HG03571 (cell line): ENCODE data around the gene USP3.

ENCODE experiments used
- ATAC-seq: cut with Tn5 transposase; IDR thresholded peaks from one replicate; pipeline ENCODE4 v1.9.1; 2021; ENCODE audit not compliant: unreplicated experiment

The USP3 gene

DNA sequence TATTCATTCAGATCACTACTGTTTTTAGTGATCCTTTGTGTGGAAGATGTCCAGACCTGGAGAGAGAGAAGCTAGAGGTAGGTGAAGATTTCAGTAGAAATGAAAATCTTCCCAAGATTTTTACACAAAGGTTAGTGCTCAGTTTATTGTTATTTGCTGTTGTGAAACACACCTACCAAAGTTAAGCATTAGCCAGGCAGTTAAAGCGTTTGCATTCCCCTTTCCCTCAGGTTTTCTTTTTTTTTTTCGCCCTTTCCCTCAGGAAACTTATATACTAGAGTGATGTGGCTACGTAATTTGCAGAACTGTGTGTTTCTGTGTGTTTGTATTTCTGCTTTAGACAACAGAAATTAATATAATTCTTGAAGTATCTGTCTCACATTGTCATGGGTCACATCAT, 34.5 kb downstream of the USP3 start:
- ATAC-seq, result no peak

DNA sequence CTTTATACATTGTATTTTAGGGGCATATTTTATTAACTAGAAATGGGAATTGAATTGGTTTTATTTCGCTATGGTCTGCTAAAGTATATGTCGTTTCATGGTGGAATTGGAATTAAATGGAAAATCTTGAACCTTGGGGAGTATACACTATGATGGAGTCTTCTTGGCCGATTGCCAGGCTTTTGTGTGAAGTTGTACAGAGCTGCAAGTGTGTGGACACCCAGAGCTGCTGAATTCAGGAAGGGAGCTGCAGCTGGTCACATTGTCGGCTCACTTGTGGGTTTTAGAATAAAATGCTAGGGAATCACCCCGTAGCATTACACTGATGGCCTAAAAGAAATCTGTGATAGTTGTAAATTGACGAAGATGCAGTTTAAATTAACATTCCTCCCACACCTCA, 35.1 kb downstream of the USP3 start:
- no peak for ATAC-seq

DNA sequence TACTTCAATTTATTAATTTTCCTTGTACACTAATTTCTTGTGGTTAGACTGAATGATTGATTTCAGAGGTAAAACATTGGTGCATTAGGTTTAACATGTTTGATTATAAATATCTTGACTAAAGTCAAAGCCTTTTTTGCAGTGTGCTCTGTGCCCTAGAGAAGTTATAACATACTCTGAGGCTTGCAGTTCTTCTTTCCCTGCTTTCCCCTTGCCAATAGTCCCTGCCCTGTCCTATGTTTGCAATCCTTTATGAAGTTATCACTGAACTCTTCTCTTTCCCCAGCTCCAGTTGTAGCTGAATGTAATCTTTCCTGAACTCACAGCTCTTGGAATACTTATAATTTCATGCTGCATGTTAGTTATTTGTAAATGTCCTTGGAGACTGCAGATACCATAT, 35.6 kb downstream of the USP3 start:
- no peak for ATAC-seq

DNA sequence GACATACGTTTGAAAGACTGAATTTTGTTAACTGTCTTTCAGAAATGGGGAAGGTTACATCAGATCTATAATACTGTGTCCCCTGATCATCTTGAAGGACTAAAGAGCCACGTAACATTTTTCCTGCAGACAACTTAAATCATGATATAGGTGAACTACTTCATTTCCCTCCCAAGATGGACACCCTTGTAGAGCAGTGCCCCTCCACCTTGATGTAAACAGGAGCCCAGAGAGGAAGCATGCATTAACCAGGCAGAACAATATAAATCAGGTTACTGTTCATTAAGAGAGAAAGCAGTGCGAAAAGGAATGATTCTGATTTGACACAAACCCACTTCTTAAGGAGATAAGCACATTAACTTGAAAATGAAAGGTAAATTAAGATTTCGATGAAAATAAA, 36.1 kb downstream of the USP3 start:
- no peak for ATAC-seq

DNA sequence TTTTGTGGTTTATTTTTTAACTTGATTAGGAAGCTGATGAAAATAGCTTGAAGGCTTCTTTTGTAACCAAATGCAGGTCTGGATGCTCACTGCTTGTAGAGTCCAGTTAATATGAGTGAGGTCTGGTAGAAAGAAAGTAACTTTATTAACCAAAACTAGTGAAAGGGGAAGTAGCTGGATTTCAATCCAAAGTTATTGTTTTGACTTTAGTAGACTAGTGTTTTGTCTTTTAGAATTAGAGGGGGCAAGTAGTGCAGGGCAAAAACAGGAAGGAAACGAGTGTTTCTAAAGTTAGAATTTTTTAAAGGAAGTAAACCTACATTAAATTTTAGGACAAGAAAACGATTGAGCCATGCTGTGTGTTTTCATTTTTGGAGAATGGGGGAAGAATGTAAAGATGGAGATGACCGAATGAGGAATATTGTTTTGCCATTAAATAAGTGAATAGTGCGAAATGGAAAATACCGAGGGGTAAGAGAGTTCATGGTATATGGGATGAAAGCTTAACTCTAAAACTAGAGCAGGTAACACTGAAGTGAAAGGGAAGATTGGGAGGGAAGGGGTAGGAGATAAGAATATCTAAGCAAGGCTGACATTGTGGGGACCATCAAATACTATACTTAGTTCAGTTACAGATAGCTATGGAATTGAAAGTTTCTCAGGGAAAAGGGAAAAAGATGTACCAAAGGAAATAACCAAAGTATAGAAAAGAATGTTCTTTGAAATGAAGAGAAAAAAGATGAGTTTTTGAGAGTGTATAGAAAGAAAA, 40.0 kb downstream of the USP3 start:
- ATAC-seq, result no peak

DNA sequence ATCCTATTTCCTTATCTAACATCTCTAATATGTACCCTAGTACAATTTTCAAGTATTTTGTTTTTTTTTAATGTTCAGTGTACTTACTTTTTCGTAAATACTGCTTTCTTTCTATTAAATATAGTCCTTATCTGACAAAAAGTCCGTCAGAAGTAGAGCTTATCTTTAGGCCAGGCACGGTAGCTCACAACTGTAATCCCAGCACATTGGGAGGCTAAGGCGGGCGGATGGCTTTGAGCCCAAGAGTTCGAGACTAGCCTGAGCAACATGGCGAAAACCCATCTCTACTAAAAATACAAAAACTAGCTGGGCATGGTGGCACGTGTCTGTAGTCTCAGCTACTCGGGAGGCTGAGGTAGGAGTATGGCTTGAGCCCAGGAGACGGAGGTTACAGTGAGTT, 41.1 kb downstream of the USP3 start:
- ATAC-seq, result no peak

DNA sequence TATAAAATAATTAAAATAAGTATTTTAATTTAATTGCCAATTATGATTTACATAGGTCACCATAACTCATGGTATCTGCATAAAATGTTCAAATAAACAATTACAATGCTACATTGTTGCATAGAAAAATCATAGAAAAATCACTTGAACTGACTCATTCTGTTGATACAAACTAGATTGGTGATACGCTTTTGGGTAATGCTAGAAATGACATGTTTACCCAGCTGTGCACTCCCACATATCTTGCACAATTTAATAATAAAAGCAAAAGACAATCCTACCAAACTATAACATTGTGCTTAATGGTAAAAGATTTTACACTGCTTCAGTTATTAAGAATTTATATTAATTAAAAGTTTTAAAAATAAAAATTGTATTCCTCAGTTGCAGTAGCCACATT, 47.0 kb downstream of the USP3 start:
- no peak for ATAC-seq

DNA sequence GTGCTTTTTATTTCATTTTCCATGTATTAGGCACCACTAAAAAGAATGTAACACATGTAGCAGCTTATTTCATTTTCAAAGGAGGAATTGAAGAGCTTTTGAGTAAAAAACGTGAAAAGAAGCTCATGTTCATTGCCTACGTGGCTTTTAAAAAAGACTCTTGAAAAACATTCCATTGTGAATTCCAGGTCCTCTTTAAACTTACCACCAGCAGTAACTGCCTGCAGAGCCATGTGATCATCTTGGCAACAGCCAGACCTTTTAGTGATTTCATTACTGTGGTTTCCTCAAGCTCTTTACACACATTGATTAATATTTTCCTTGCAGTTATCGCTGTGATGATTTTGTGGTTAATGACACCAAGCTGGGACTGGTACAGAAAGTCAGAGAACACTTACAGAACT, 49.0 kb downstream of the USP3 start:
- ATAC-seq, result no peak

DNA sequence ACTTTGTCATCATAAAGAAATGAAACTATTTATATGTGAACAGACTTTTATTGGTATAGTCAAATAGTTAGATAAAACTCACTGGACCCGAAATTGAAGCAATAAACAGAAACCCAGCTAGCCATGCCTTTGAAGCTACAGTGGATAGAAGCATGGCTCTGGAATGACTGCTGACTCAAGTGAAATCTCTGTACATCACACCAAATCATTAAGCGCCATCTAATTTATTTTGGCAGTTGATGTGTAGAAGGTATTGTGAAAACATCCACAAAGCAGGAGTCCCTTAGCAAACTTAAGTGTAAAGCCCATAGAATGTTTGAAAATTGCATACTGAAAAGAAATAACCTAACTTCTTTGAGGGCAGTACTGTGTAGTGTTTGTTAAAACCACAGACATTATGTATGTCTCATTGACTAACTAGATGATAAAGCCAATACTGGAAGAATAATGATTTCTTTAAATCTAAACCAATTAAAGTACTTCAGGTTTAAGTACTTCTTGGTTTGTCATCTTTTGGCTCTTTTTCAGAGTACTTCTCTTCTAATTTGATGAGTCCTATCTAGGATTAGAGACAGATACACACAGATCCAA, 50.0 kb downstream of the USP3 start:
- no peak for ATAC-seq

DNA sequence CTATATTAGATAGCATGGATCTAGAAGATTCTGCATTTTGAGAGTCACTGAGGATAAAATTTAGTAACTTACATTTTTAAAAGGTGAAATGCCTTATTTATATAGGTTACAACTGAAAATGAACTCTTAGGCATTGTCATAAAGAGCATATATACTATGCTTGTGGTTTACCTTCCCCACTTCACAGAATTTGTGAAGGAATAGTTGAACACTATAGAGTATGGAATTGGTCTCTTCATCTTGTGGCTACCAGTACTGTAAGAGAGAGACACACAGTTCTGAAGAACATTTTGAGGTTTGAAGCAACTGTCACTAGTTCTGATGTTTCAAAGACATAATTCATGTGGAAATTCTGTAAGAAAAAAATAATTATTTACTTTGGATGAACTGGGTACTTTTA, 51.1 kb downstream of the USP3 start:
- ATAC-seq, result no peak

DNA sequence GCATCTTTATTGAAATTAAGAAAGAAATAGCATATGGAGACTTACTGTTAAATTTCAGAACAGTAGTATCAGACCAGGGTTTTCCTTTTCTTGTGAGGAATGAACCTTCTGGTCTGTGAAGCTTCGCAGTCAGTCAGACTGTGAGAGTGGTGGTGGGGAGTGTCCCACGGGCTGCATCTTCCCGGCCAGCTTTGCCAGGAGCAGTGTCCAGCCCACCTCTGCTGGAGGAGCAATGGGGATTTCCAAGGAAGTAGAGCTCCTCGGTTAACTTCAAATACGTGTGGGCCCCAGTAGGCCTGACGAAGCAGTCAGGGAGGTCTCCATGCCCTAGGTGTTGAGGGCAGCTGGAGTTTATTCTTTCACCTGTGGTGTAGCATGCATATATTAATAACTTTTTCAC, 51.9 kb downstream of the USP3 start:
- no peak for ATAC-seq

DNA sequence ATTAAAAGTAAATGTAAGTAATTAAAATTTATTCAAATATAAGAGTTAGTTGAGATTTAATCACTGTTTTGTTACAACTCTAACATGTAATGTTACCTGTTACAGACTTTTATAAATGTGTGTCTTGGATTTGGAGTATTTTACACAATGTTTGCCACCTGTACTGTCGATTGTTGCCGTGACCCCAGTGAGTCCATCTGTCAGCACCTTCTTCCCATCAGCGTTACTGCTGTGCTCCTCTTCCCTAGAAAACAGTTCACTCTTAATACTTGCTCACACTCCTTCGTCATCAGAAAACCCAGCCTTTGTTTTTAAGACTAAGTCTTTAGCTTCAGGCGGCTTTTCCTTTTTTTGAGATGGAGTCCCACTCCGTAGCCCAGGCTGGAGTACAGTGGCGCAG, 52.3 kb downstream of the USP3 start:
- ATAC-seq, result no peak

DNA sequence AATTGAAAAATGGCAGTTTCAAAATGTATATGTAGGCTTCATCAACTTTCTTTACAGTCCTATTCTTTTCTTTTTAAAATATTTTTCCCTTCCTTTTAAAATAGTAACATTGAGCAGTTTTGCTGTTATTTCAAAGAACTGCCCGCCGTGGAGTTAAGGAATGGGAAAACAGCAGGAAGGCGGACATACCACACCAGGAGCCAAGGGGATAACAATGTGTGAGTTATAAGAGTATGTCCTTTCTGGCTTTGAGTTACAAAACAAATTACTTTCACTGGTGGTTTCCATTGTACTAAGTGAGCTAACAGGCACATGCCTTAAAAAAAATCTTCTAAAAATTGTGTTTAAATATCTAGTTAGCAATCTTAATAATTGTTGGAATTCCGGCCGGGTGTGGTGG, 55.4 kb downstream of the USP3 start:
- no peak for ATAC-seq

DNA sequence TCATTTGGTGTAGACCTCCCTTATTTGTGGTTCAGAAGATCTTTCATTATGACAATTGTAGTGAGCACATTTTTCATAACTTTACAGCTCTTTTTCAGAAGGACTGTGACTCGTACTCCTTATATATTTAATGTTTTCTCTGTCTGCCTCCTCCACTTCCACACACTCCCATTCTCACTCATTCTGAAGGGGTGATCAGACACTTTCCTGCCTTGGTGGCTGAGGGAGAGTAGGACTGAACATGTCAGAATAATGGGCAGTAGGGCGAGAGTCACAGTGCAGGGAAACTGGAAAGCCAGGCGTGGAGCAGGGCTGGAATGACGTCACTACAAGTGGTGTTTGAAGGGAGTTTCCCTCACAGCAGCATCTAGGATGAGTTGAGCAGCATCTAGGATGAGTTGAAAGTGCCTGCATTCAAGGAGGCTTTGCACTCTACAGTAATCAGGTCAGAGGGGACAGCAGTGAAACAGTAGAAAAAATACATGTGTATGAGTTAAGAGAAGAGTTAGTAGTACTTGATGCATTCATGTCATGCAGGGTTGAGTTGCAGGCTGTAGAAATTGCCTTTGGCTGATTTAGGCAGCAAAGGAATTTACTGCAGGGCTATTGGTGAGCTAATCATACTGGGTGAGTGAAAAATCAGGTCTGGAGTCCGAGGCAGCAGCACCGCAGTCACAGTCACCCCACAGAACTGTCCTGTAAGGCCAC, 56.5 kb downstream of the USP3 start:
- no peak for ATAC-seq

DNA sequence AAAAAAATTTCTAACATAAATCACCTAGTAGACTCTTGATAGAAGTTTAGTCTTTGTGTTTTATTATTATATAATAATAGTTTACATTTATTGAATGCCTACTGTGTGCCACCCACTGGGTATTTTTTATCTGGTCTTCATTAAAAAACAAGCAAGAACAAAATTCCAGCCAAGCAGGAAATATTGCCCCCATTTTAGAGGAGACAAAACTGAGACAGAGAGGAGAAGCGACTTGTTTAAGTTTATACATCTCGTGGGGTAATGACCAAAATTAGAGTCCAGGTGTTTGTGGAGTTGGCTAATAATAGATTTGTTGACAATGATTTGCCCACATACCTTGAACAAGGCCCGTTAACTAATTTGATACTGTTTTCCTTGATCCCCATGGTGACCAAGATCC, 59.7 kb downstream of the USP3 start:
- no peak for ATAC-seq

DNA sequence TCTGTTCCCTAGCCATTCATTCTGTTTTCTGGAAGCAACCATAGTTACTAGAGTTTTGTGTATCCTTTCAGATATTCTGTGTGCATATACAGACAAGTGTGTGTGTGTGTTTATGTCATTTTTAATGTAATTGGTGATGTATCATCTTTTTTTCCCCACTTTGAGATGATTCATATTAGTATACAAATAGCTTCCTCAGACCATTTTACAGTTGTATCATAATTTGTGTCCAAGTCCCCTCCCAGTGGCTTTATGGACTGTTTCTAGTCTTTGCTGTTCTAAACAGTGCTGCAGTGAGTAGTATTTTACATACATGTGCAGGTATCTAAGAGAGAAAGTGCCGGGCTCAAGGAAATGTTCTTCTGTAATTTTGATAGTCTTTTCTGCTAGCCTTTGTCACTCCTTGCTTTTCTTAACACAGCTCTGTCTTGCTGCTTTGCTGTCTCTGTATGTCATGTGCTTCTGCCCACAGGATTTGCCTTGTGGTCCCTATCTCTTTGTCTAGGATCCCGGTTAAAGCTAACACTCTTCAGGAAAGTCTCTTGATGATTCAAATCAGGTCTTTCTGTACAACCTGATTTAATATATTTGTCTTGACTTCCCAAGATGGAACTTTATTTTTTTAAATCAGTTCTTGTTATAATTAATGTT, 61.3 kb downstream of the USP3 start:
- no peak for ATAC-seq

DNA sequence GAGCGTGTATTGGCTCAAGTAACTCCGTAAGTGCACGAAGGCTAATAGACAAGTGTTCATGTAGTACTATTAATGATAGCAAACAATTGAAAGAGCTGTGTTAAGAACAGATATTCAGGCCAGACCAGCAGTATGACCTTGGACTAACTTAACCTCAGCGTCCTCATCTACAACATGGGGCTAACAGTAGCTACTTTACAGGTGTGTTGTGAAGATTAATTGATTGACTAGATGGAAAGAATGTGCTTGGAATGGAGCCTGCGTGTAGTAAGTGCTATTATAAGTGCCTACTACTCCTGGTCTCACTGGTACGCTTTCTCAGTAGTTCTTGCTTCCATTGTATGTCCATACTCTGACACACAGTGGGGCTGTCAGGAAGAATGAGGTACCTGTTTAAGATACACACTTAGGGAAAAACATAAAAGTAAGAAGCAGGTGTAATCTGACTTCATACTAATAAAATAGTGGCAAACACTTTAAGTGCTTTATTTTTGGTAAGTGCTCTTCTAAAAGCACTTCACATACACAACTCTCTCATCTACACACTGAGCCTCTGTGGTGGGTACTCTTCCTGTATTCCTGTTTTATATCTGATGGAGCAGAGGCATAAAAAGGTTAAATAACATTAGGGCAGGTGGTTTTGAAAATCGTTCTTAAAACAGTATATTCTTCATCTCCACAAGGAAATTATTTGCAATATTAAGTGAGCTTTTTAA, 68.5 kb downstream of the USP3 start:
- no peak for ATAC-seq

DNA sequence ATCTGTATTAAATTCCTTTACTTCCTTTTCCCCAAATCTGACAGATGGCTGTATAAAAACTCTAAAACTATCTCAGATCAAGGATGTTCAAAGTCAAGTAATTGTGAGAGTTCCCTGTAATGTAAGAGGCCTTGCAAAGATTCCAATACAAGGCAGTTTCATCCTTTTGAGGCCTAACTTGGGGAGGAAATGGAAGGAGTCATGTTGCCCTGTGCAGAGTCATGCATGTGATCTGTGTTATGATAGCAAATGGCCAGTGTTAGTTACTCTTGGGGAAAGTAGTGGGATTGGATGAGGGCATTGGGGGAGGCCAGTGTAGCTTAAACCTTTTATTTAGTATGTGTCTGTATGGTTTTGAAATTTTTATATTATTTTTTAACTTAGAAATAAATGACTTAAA, 69.1 kb downstream of the USP3 start:
- ATAC-seq, result no peak

DNA sequence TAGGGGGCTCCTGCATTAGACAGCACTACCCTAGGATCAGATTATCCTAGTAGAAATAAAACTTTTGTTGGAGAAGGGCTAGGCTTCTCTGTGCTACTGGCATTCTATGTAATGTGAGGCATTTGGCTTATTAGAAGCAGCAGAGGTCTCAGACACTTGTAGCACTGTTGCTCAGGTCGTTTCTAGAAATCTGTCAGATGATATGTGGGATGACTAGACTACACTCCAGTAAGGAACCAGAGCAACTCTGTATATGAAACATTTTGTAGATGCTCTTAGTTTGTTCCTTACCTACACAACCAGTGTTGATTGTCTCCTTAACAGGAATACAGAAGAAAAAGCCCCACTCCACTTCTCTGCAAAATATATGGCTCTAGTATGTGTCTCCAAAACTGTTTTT, 70.9 kb downstream of the USP3 start:
- ATAC-seq, result no peak

DNA sequence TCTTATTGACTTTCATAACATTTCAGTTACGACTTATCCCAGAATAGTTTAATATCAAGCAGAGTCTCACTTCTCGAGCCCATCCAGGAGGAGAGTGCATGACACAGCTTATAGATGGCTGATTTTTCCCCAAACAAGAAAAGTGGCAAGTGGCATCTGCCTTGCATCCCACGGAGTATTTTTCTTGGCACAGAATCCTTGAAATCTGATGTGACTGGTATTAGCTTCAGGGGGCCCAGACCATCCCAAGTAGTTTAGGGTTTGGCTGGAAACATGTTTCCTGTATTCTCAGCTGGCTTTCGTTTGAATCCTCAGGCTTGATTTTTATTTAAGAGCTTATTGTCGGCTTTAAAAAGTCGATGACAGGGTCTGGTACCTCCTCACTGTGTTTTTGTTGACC, 72.0 kb downstream of the USP3 start:
- no peak for ATAC-seq

DNA sequence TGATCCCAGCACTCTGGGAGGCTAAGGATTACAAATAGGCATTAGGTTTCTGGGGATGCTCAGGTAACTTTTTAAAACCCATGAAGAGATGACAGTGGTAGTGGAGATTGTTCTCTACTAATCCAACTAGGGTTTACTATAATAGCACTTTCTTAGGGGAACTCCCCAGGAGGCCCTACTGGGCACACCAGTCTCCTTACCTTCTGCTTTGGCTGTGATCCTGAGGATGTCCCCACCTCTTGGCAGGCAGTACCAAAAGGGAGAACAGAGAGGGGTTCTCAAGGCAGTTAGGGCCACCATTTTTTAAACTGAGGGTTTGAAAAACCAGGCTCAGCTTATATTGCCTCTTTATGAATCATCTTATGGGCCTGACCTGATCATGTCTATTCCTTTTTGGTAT, 77.8 kb downstream of the USP3 start:
- no peak for ATAC-seq
